Natural killer cell (primary cell): ENCODE results near the gene FUBP1. TPM values are rescaled to one million over a fixed set of nuclear protein-coding genes. Genes with fewer than 3 reads are reported as not detected.
A peak's percentile ranks its signal among the peaks of the same experiment; 100 is the strongest.

ENCODE experiments used
- ATAC-seq, 3 donors: fragments of 150-1000 bp in 2 of 3; fragments of 200-7000 bp in 1 of 3; cut with Tn5 transposase; 1 replicate in 1 of 3; 2 replicates in 2 of 3; pipeline ENCODE4 v1.10.0; 2021; ENCODE audit warnings: mild to moderate bottlenecking in 2 of 3, moderate library complexity in 2 of 3
- DNase-seq, 2 donors: peaks; one replicate each; pipeline versions ENCODE4 v3.0.0 to v3.0.0-alpha.2; 2013 to 2021; ENCODE audit warnings: mixed read lengths in 1 of 2
- H3K27ac ChIP-seq: one replicate; pipeline ENCODE4 v1.5.1; 2013; ENCODE audit warnings: mild to moderate bottlenecking, low read length
- H3K27me3 ChIP-seq: one replicate; pipeline ENCODE4 v1.6.1; 2013; ENCODE audit warnings: low read length; ENCODE audit not compliant: control insufficient read depth, insufficient read depth
- H3K36me3 ChIP-seq: one replicate; pipeline ENCODE4 v1.6.1; 2013; ENCODE audit warnings: low read length; ENCODE audit not compliant: control insufficient read depth, insufficient read depth
- H3K4me1 ChIP-seq: one replicate; pipeline ENCODE4 v1.6.1; 2013; ENCODE audit warnings: low read length; ENCODE audit not compliant: control insufficient read depth, insufficient read depth
- H3K4me3 ChIP-seq: one replicate; pipeline ENCODE4 v1.5.1; 2013; ENCODE audit warnings: low read length
- H3K9me3 ChIP-seq: one replicate; pipeline ENCODE4 v1.6.1; 2013; ENCODE audit warnings: low read length; ENCODE audit not compliant: control insufficient read depth, insufficient read depth
- H3K27ac Mint-ChIP-seq, 2 donors: one replicate each; pipeline ENCODE4 v1.8.0; 2022; ENCODE audit warnings: mild to moderate bottlenecking in 2 of 2, mixed read lengths in 2 of 2, moderate library complexity in 1 of 2
- H3K27me3 Mint-ChIP-seq, 2 donors: one replicate each; pipeline ENCODE4 v1.8.0; 2022; ENCODE audit warnings: low read depth in 2 of 2, mixed read lengths in 2 of 2
- H3K36me3 Mint-ChIP-seq: one replicate; pipeline ENCODE4 v1.8.0; 2022; ENCODE audit warnings: mixed read lengths
- H3K4me1 Mint-ChIP-seq, 2 donors: one replicate each; pipeline ENCODE4 v1.8.0; 2022; ENCODE audit warnings: mixed read lengths in 2 of 2
- H3K4me3 Mint-ChIP-seq: one replicate; pipeline ENCODE4 v1.8.0; 2022; ENCODE audit warnings: mild to moderate bottlenecking, moderate library complexity, mixed read lengths
- H3K9me3 Mint-ChIP-seq, 2 donors: one replicate each; pipeline ENCODE4 v1.8.0; 2022; ENCODE audit warnings: mixed read lengths in 2 of 2
- WGBS: methylation state at CpG from one replicate; pipeline ENCODE4 v1.1.7; 2013; ENCODE audit warnings: missing lambda C conversion rate; ENCODE audit not compliant: insufficient coverage; 5-methylcytosine and 5-hydroxymethylcytosine counted together
- intact Hi-C: fragments of 100-400 bp; cut with micrococcal nuclease; formaldehyde crosslinking; loops from one replicate; pipeline ENCODE4 v1.14.2; 2022
- total RNA-seq, 4 donors: library from RNA; stranded (reverse); fragments of 120-200 nt in 1 of 4; gene quantifications; one replicate each; pipeline versions ENCODE4 v1.2.3 to v1.2.4, GENCODE V29; 2013 to 2022
- TF ChIP-seq, protein P1 (sequence below): fragments of 200-600 bp; IDR thresholded peaks from one replicate; pipeline ENCODE4 v1.8.0; 2022; ENCODE audit warnings: antibody characterized with exemption

The FUBP1 gene
- total RNA-seq, 3 donors from 2014 or later (not counting 1 experiment from before 2014, with no cell fraction given) = 247 to 285 (median 249) TPM

DNA sequence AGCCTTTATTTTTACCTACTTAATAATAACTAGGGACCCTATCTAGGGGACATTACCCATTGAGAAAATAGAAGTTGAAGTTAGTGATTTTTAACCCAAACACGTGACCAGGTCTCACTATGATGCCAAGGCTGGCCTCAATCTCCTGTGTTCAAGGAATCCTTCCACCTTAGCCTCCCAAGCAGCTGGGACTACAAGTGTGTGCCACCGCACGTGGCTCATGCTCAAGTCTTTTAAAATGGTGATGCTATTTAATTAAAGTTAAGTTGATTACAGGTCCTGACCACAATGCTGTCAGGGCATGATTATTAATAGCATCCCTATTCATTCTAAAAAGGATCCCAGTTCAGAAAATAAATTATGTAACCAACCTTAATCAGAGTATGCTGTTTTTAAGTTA, 25.0 kb downstream of the FUBP1 start:
- H3K27ac ChIP-seq = no peak overlapping the region
- 89% methylated on average over 1 of the region's 3 CpGs for WGBS
- H3K4me3 Mint-ChIP-seq = no peak overlapping the region
- TF ChIP-seq, protein P1, sequence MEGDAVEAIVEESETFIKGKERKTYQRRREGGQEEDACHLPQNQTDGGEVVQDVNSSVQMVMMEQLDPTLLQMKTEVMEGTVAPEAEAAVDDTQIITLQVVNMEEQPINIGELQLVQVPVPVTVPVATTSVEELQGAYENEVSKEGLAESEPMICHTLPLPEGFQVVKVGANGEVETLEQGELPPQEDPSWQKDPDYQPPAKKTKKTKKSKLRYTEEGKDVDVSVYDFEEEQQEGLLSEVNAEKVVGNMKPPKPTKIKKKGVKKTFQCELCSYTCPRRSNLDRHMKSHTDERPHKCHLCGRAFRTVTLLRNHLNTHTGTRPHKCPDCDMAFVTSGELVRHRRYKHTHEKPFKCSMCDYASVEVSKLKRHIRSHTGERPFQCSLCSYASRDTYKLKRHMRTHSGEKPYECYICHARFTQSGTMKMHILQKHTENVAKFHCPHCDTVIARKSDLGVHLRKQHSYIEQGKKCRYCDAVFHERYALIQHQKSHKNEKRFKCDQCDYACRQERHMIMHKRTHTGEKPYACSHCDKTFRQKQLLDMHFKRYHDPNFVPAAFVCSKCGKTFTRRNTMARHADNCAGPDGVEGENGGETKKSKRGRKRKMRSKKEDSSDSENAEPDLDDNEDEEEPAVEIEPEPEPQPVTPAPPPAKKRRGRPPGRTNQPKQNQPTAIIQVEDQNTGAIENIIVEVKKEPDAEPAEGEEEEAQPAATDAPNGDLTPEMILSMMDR = no peak
- H3K4me3 ChIP-seq = no peak overlapping the region
- H3K9me3 ChIP-seq = no peaks in the 10 kb centered on the region
- no peaks in the 10 kb centered on the region for H3K9me3 Mint-ChIP-seq
- H3K27me3 ChIP-seq = no peaks in the 10 kb centered on the region
- intact Hi-C loops = no loop called here
- H3K4me1 ChIP-seq = peaks cover 2% of the 10 kb centered on the region
- peak overlapping the region in 1 of 2 donors; percentile 36 for H3K27ac Mint-ChIP-seq
- peaks cover 26 to 27% of the 10 kb centered on the region in 2 donors for H3K4me1 Mint-ChIP-seq
- H3K27me3 Mint-ChIP-seq = no peaks in the 10 kb centered on the region
- no peak for DNase-seq
- peaks cover under 1% of the 10 kb centered on the region for H3K36me3 Mint-ChIP-seq
- no peak for ATAC-seq
- H3K36me3 ChIP-seq = peaks cover 90% of the 10 kb centered on the region

DNA sequence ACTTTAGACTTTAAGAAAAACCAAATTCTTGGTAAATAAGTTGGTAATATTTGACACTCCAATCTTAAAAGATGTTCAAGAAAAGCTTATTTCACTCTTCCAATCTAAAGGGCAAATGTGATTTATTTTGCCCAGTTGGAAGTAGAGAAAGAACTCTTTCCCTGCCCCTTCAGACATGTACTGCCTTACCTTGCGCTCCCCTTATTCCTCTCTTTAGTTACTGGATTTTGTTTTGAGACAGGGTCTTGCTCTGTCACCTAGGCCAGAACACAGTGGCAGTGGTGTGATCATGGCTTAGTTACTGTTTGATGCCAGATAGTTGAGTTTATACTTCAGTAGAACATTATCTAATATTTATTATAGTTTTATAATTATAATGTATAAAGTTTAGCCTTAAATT, 27.5 kb downstream of the FUBP1 start:
- no CpG with 5 or more reads among the region's 1 CpG for WGBS
- Histone ChIP-seq H3K4me3 (no peak overlapping the region), H3K4me1 (peaks cover 2% of the 10 kb centered on the region), H3K27ac (no peak overlapping the region), H3K27me3 (no peaks in the 10 kb centered on the region), H3K36me3 (peaks cover 89% of the 10 kb centered on the region), H3K9me3 (no peaks in the 10 kb centered on the region)
- ATAC-seq (no peak), DNase-seq (no peak)
- H3K36me3 Mint-ChIP-seq = peaks cover 19% of the 10 kb centered on the region
- no peaks in the 10 kb centered on the region for H3K9me3 Mint-ChIP-seq
- no peak overlapping the region for H3K4me3 Mint-ChIP-seq
- no peaks in the 10 kb centered on the region for H3K27me3 Mint-ChIP-seq
- H3K27ac Mint-ChIP-seq = peak overlapping the region; percentile 47 to 61
- TF ChIP-seq, protein P1 = no peak
- intact Hi-C loops = no loop called here
- H3K4me1 Mint-ChIP-seq = peaks cover 33 to 40% of the 10 kb centered on the region in 2 donors

DNA sequence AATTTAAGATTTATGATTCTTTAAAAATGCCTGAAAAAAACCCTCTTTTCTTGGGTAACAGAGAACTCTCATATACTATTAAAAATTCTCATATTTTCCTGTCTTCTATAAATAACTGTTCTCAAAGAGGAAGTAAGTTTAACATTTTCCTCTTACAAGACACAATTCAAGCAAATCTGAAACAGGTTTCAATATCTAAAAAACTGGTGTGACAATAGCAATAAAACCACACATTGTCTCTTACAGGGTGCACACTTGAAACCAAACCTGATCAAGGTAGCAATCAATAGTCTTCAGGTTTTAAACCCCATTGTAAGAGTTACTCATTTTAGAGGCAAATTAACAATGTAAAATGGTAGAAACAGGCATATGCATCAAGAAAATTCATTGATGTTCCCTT, 28.0 kb downstream of the FUBP1 start:
- intact Hi-C loops = no loop called here
- peak overlapping the region; percentile 47 to 61 for H3K27ac Mint-ChIP-seq
- no peaks in the 10 kb centered on the region for H3K9me3 ChIP-seq

More for the DNA sequence above, 28.0 kb downstream of the FUBP1 start:
- Mint-ChIP-seq H3K27me3 (no peaks in the 10 kb centered on the region), H3K4me3 (no peak overlapping the region), H3K36me3 (peaks cover 19% of the 10 kb centered on the region), H3K9me3 (no peaks in the 10 kb centered on the region), H3K4me1 (peaks cover 33 to 40% of the 10 kb centered on the region in 2 donors)
- Histone ChIP-seq H3K27me3 (no peaks in the 10 kb centered on the region), H3K4me1 (peaks cover 2% of the 10 kb centered on the region), H3K36me3 (peaks cover 88% of the 10 kb centered on the region), H3K27ac (no peak overlapping the region), H3K4me3 (no peak overlapping the region)
- ATAC-seq (no peak), DNase-seq (no peak)
- TF ChIP-seq, protein P1 = no peak
